Liver (tissue), 3 donors: ENCODE results near the gene MEG3.

Experiments
- ATF3 ChIP-seq: IDR thresholded peaks from 2 replicates; pipeline ENCODE4 v1.6.1; 2016; ENCODE audit warnings: antibody characterized with exemption
- CTCF ChIP-seq: fragments of 150-350 bp; IDR thresholded peaks from 2 replicates; pipeline ENCODE4 v1.5.1; 2017; ENCODE audit warnings: improper control_type of control experiment, low read depth, low read length; ENCODE audit not compliant: missing input control
- GABPA ChIP-seq, 2 donors: IDR thresholded peaks in 1 of 2; conservative IDR thresholded peaks in 1 of 2; 2 replicates each; pipeline ENCODE4 v1.6.1; 2016; ENCODE audit warnings: antibody characterized with exemption in 2 of 2, mild to moderate bottlenecking in 1 of 2, moderate library complexity in 1 of 2
- HNF4A ChIP-seq, 2 donors: conservative IDR thresholded peaks; 2 replicates each; pipeline ENCODE4 v1.6.1; 2016; ENCODE audit warnings: antibody characterized with exemption in 2 of 2, mild to moderate bottlenecking in 2 of 2
- MAX ChIP-seq: IDR thresholded peaks from 2 replicates; pipeline ENCODE4 v1.6.1; 2016; ENCODE audit warnings: antibody characterized with exemption
- RAD21 ChIP-seq, 2 donors: IDR thresholded peaks; 2 replicates each; pipeline ENCODE4 v1.6.1; 2016; ENCODE audit warnings: antibody characterized with exemption in 2 of 2, mild to moderate bottlenecking in 2 of 2
- REST ChIP-seq: IDR thresholded peaks from 2 replicates; pipeline ENCODE4 v1.6.1; 2016; ENCODE audit warnings: antibody characterized with exemption, mild to moderate bottlenecking
- TAF1 ChIP-seq: conservative IDR thresholded peaks from 2 replicates; pipeline ENCODE4 v1.6.1; 2016; ENCODE audit warnings: antibody characterized with exemption, mild to moderate bottlenecking
- YY1 ChIP-seq: IDR thresholded peaks from 2 replicates; pipeline ENCODE4 v1.6.1; 2016; ENCODE audit warnings: antibody characterized with exemption, mild to moderate bottlenecking
- ZBTB33 ChIP-seq: IDR thresholded peaks from 2 replicates; pipeline ENCODE4 v1.6.1; 2016; ENCODE audit warnings: antibody characterized with exemption
- donor health status: healthy.
- donor health status: healthy.

GRCh38 chr14:100857923-100858837 lies 32.3 kb downstream of the MEG3 start:
- TF ChIP-seq YY1 (no peak), TAF1 (no peak), CTCF (no peak), RAD21 (IDR thresholded peaks at IDR 0.05) (no peak), REST (no peak), MAX (no peak), GABPA (IDR thresholded peaks at IDR 0.05 in 1 of 2, conservative IDR thresholded peaks at IDR 0.05 in 1 of 2) (no peak), ATF3 (no peak), HNF4A (conservative IDR thresholded peaks at IDR 0.05) (no peak), ZBTB33 (no peak)
